Measurements from ENCODE around the gene ADGRV1. TPM values are rescaled to one million over a fixed set of nuclear protein-coding genes. Genes with fewer than 3 reads are reported as not detected.
A peak's percentile ranks its signal among the peaks of the same experiment; 100 is the strongest.

The ADGRV1 gene
- total and polyA plus RNA-seq, 2 donors (not counting 3 experiments of a cell fraction or from before 2014, with no cell fraction given): 0.11 to 0.55 TPM

GRCh38 chr5:90557871-90558270 lies 726 bp upstream of the ADGRV1 start:
- ChIA-PET CTCF (no interaction called here), POLR2A (no interaction called here)
- no peak overlapping the region for H2AFZ ChIP-seq (ENCODE audit: low read depth, low read length)
- peak overlapping the region; percentile 60 for H3K4me2 ChIP-seq (ENCODE audit: insufficient read depth, low read length)
- dilution Hi-C loops (cut with MboI; ENCODE audit: extremely low pct_ligation_motif_present, low sequenced_read_pairs) (no loop called here), intact Hi-C loops (cut with micrococcal nuclease) (no loop called here)
- peaks cover 44 to 85% of the 10 kb centered on the region in 2 experiments for H3K27me3 ChIP-seq (ENCODE audit: control insufficient read depth in 2 of 2, insufficient read depth in 2 of 2, low read length in 2 of 2)
- no peaks in the 10 kb centered on the region for H3K9me3 ChIP-seq (replicated peaks; ENCODE audit: control insufficient read depth, insufficient read depth, low read length)
- H3K27ac ChIP-seq (ENCODE audit: insufficient read depth, low read depth, low read length): no peak overlapping the region
- TF ChIP-seq MYC (IDR thresholded peaks at IDR 0.05; ENCODE audit: low read depth, low read length): no peak
- TF ChIP-seq POLR2A (IDR thresholded peaks at IDR 0.05; ENCODE audit: low read depth, low read length): no peak
- no peaks in the 10 kb centered on the region for H4K20me1 ChIP-seq (replicated peaks; ENCODE audit: control insufficient read depth, extremely low read depth, insufficient read depth, low read length)
- no peaks in the 10 kb centered on the region for H3K4me1 ChIP-seq (ENCODE audit: control insufficient read depth, extremely low read depth, insufficient read depth, low read length)
- DNase-seq (ENCODE audit: low read depth, low spot score): no peak
- no peaks in the 10 kb centered on the region for H3K9me1 ChIP-seq (replicated peaks; ENCODE audit: control insufficient read depth, extremely low read depth, insufficient read depth, low read length)
- no TSS peak for BruUV-seq (replicated peaks)
- no peak for FAIRE-seq
- H3K36me3 ChIP-seq (ENCODE audit: control insufficient read depth in 2 of 2, extremely low read depth in 1 of 2, insufficient read depth in 2 of 2, low read length in 2 of 2): no peaks in the 10 kb centered on the region
- H3K4me3 ChIP-seq (replicated peaks in 1 of 3; ENCODE audit: insufficient read depth in 1 of 3, low read depth in 1 of 3, low read length in 3 of 3): peak overlapping the region in 1 of 3 experiments; percentile 37
- H3K9ac ChIP-seq (replicated peaks; ENCODE audit: extremely low read depth, insufficient read depth, low read length): no peak overlapping the region
- H3K79me2 ChIP-seq (ENCODE audit: control insufficient read depth, insufficient read depth, low read length): no peaks in the 10 kb centered on the region

GRCh38 chr5:90560771-90561170 lies 2.2 kb downstream of the ADGRV1 start:
- Histone ChIP-seq H2AFZ (ENCODE audit: low read depth, low read length) (no peak overlapping the region), H3K4me3 (replicated peaks in 1 of 3; ENCODE audit: insufficient read depth in 1 of 3, low read depth in 1 of 3, low read length in 3 of 3) (no peak overlapping the region), H3K9me3 (replicated peaks; ENCODE audit: control insufficient read depth, insufficient read depth, low read length) (no peaks in the 10 kb centered on the region), H3K4me1 (ENCODE audit: control insufficient read depth, extremely low read depth, insufficient read depth, low read length) (no peaks in the 10 kb centered on the region), H3K27me3 (ENCODE audit: control insufficient read depth in 2 of 2, insufficient read depth in 2 of 2, low read length in 2 of 2) (peaks cover 40 to 69% of the 10 kb centered on the region in 2 experiments), H3K9me1 (replicated peaks; ENCODE audit: control insufficient read depth, extremely low read depth, insufficient read depth, low read length) (no peaks in the 10 kb centered on the region), H3K27ac (ENCODE audit: insufficient read depth, low read depth, low read length) (no peak overlapping the region), H3K36me3 (ENCODE audit: control insufficient read depth in 2 of 2, extremely low read depth in 1 of 2, insufficient read depth in 2 of 2, low read length in 2 of 2) (no peaks in the 10 kb centered on the region), H3K79me2 (ENCODE audit: control insufficient read depth, insufficient read depth, low read length) (no peaks in the 10 kb centered on the region), H4K20me1 (replicated peaks; ENCODE audit: control insufficient read depth, extremely low read depth, insufficient read depth, low read length) (no peaks in the 10 kb centered on the region), H3K9ac (replicated peaks; ENCODE audit: extremely low read depth, insufficient read depth, low read length) (no peak overlapping the region), H3K4me2 (ENCODE audit: insufficient read depth, low read length) (no peak overlapping the region)
- ChIA-PET POLR2A (no interaction called here), CTCF (interaction anchor here (1.0 kb wide), 1 partner anchor 121 kb away, joined by 3 read pairs; no protein-coding TSS in a partner anchor)
- dilution Hi-C loops (cut with MboI; ENCODE audit: extremely low pct_ligation_motif_present, low sequenced_read_pairs): no loop called here
- FAIRE-seq: no peak
- DNase-seq (ENCODE audit: low read depth, low spot score): no peak
- no peak for TF ChIP-seq FOS (IDR thresholded peaks at IDR 0.05; ENCODE audit: borderline replicate concordance, insufficient read depth, low read length)
- no peak for TF ChIP-seq MAX (IDR thresholded peaks at IDR 0.05; ENCODE audit: insufficient read depth, insufficient read length)
- no peak for TF ChIP-seq POLR2AphosphoS5 (IDR thresholded peaks at IDR 0.05; ENCODE audit: insufficient read depth, low read depth, low read length)
- TF ChIP-seq POLR2A (IDR thresholded peaks at IDR 0.05; ENCODE audit: low read depth, low read length): no peak
- TF ChIP-seq EZH2 (IDR thresholded peaks at IDR 0.05; ENCODE audit: borderline replicate concordance, low read depth, low read length, severe bottlenecking): no peak
- intact Hi-C loops (cut with micrococcal nuclease): no loop called here
- no TSS peak for BruUV-seq (replicated peaks)
